COR-L47 (cell line): Measurements from ENCODE around the gene PRR5L.

Experiments
- DNase-seq: peaks from one replicate; lab custom pipeline; 2025; lab: John Stamatoyannopoulos, UW

Gene PRR5L

DNA sequence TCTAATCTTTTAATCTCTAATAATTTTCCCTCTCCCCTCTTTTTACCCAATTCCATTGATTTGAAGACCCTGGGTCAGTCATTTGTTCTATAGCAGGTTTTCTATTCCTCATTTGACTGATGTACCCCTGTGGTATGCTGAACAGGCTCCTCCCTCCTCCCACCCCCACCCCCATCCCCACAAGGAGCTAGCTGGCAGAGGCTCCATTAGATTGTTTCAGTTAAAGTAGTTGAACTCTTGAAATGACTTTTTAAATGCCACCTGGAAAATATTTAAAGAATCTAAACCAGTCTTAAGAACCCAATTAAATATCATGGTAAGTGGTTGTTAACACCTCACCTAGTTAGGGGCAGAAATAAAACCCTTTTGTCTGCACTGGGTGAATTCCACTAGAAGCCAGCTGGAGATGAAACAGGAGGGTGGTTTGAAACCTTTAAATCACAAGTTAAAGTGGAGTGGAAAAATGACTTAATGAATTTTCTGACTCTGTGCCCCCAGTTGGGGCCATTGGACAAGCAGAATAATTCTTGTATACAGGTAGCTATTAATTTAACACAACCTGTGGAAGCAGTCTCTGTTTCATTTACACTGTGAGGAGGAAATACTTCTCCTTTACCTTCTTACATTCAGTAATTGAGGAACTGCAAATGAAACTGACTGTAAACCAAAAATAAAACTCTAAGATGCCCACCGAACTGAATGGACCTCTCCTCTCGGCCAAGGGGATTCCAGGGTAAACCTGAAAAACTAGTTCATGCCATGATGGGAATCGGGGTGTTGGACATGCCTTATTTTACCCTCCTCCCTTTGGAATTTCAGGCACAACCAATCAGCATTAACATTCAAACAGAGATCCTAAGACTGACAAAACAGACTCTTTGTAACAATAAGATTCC lies 30.7 kb downstream of the PRR5L start:
- no peak for DNase-seq

DNA sequence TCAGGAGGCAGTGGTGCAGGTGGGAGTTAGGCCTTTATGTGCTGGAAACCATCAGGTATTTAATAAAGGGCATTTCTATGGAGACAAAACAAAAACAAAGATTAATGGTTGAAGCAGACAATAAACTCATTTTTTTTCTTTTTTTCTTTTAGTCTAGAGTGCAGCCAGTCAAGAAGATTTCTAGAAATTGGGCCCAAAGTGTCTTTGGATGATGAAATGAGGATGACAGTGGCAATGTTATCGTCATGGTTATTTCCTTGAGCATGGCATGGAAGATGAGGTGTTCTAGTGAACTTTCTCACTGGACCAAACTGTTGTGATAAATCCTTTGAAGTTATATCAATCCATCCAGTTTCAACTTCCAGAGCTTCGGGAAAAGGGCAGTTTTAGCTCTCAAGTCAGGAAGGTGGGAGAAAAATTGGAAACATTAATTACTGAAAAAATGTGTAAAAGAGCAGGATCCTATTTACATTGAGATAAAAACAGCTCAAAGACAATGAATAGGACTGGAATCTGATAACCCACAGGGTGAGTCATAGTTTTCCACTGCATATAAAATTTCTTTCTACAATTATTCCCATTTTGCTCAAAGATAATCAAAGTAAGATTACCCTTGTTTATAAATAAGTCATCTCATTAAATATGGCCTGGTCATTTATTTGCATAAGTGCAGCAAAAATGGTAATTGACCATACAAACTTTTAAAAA lies 33.0 kb downstream of the PRR5L start:
- DNase-seq: no peak

DNA sequence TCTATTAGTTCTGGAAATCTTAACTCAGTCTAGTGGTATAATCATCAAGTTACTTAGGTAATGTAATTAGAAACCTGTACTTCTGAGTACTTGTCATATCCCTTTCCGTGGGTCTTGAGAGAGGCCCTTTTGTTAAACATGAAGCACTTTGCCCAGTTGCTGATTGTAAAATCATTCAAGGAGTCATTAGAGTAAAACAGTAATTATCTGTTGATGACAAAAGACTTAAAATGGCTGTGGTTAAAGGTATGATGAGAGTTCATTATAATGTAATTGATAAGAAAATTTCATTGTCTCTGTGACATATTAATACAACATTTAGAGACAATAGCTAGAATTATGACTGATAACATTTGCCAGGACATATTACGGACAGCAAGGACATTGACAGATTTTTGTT lies 34.3 kb downstream of the PRR5L start:
- DNase-seq: no peak

DNA sequence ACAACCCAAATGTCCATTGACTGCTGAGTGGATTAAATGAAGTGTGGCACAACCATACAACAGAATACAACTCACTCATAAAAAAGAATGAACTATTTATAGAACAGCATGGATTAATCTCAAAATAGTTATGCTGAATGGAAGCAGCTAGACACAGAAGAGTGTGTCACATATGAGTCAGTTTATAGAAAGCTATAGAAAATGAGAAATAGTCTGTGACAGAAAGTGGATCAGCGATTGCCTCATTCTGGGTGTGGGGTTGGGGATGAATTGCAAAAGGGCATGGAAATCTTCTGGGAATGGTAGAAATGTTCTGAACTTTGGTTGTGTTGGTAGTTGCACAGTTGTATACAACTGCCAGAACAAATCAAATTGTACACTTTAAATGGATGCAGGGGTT lies 37.4 kb downstream of the PRR5L start:
- no peak for DNase-seq

DNA sequence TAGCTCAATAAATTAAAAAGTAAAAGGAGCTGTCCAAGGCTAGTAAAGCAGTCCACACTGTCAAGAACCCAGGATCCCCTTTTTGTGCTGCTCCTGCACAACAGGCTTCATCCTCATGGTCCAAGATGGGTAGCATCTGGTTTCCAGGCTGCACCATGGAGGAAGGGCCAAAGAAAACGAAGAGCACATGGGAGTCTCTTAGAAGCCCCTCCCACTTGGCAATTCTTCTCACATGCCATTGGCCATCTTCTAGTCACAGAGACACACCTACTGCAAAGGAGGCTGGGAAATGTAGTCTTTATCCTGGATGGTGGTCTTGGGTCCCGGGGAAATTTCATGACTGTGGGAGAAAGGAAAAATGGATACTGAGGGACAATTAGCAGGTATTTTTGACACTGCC lies 37.8 kb downstream of the PRR5L start:
- no peak for DNase-seq

DNA sequence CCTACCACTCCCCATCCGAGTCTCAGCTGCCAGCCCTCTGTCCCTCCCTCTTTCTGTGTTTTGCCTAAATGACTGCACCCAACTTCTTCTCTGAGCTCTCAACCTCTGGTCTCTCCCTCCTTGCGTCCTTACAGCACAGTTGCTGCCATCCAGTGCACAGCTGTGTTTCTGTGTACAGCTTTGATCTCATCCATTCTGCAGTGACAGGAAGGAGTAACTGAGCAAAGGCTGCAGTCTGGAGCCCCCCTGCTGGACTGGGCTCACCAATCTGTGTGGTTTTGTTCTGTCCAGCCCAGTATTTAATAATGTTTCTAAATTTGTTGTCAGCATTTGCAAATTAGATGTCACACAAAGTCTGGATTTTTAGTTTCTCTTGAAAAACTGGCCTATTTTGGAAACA lies 43.8 kb downstream of the PRR5L start:
- DNase-seq: no peak

DNA sequence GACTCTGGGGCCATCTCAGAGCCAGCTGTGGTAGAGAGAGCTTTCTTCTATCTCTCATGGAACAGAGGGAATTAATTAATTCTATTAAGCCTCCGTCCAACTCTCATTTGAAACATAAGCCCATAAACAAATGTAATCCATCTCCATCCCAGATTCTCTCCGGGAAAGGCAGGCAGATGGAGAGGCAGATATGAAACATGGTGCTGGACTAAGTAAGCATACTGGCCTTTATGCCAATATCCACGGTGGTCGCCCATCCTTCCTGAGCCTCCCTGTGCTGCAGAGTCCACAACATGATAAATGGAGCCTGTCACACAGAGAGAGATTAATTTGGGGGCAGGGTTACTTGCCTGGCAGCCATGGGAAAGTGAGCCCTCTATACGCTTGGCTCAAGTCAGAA lies 44.8 kb downstream of the PRR5L start:
- DNase-seq: no peak

DNA sequence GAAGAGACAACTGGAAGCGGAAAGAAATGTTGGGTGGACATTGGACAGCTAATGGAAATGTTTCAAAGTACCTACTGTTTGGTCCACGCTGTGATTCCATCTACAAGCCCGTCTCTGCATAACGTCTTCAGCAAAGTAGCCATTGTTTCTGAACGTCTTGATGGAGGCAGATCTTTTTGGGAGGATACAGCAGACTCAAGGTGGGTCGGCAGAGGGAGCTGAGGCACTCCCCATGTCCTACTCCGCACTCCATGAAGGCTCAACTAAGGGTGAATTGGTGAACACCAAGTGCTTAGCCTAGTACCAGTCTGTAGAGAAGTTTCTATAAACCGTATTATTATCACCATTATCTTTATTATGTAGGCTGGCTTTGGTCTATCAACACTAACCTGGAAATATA lies 45.8 kb downstream of the PRR5L start:
- no peak for DNase-seq

DNA sequence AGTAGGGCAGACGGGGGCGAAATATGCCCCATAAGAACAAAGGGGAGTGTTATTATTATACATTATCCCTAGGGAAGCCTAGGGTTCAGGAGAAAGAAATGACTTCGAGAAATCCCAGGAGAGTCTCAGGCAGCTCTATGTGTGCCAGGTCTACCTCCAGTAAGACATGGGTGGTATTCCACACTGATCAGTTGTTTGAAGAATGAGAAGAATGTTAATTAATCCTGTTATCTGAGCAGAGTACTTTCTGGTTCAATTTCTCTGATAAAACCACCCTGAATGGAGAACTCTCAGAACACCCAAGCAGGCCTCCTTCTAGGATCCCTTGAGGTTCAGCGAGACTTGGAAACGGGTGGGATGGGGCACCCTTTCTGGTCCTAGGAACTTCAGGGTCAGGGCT lies 46.2 kb downstream of the PRR5L start:
- DNase-seq: no peak

DNA sequence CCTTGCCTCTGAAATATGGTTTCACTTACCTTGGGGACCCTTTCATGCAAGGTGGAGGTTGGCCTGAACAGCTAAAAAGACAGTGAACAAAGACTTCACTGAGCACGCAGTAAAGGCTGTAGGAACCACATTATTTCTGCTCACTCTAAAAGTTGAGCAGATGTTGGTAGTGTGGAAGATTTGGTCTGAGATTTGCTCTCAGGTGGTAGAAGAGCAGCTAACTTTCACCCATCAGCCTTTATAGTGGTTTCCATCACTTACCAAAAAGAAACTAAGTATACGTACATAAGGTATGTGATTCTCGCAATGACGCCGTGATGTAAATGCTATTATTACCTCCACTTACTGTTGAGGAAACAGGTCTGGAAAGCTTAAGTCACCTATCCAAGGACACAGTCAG lies 47.3 kb downstream of the PRR5L start:
- DNase-seq: no peak

DNA sequence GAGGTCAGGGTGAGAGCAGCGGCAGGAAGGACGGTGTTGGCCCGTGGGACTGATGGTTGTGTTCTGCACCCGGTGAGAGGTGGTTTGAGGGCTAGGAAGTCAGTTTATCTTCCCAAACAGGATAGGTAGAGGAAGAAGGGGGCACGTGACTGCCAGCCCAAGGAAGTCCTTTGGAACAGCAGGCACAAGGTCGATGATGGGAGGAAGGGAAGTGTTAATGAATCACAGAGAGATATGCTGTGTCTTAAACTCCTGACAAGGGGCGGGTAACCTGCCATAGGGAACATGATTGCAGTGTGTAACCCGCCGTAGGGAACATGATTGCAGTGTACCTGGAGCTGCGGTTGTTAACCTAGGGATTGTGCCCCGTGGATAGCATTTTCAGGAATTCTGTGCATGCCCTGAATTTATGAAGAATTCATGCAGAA lies 49.0 kb downstream of the PRR5L start:
- no peak for DNase-seq

DNA sequence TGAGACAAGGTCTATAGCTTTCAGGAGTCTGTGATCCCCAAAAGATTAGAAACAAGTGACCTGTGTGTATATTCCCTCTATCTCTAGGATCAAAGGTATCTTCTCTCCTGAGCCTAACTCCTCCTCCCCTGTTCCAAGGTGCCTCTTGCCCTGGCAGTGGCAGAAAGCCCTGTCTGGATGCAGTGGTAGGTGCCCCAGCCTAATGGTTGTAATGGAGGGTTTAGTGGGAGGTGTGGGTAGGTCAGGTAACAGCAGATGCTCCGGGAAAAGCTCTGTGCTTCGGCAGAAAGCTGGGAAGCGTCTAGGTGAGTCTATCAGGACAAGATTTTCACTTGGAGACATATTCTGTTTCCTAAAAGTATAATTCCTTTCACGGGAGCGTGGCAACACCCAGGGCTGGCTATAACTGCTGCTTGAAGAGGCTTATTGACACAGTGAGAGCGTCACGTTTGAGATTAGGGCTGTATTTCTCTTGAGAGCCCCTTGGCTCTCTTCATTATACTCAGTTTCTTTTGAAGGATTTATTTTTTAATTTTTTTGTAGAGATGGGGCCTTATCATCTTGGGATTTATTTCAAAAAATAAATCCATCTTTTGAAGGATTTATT lies 49.5 kb downstream of the PRR5L start:
- DNase-seq: no peak

DNA sequence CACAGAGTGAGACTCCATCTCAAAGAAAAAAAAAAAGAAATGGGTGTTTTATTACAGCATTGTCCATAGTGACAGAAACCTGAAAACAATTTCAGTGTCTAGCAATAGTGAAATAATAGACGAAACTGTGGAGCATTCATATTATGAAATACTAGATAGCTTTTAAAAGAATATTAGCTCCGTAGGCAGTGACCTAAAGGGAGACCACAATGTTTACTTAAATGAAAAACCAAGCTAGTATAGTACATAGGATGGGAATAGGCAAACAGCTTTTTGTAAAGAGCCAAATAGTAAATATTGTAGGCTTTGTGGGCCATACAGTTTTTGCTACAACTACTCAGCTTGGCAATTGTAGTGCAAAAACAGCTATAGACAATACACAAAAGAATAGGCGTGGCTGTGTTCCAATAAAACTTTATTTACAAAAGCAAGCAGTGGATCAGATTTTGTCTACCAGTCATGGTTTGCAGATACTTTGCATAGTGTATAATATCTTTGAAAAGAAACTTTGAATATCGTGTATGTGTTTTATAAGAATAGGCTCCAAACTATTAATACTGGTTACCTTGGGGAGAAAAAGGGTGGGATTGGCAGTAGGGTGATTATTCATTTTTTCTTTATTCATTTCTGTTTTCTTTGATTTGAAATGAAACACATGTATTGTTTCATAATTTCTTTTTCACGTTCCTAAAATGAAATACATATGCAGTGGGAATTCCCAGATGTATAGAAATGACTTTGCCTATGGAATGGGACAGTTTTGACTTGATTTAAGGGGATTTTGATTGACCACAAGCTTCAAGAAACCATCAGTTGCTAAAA lies 50.7 kb downstream of the PRR5L start:
- DNase-seq: no peak

DNA sequence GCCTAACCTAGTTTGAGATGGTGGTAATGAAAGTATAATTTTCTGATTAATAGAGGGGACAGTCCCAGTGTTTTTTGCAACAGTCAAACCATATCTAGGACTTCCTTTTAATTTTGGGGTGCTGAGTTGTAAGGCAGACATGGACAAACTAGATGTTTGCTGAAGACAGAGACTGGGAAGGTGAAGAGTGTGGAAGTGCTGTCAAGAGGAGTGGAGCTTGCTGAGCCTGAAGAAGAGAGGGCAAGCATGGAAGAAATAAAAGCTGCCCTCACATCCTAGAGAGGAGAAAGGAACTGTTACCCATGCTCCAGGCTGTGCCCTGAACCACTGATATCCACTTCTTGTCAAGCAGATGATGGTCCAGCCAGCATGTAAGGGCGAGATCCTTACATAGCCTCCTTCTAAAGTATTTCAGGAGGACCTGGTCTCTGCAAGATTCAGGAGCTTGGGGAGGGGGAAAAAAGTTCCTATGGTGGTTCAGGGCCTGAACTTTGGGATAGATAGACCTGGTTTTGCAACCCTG lies 51.4 kb downstream of the PRR5L start:
- DNase-seq: no peak

DNA sequence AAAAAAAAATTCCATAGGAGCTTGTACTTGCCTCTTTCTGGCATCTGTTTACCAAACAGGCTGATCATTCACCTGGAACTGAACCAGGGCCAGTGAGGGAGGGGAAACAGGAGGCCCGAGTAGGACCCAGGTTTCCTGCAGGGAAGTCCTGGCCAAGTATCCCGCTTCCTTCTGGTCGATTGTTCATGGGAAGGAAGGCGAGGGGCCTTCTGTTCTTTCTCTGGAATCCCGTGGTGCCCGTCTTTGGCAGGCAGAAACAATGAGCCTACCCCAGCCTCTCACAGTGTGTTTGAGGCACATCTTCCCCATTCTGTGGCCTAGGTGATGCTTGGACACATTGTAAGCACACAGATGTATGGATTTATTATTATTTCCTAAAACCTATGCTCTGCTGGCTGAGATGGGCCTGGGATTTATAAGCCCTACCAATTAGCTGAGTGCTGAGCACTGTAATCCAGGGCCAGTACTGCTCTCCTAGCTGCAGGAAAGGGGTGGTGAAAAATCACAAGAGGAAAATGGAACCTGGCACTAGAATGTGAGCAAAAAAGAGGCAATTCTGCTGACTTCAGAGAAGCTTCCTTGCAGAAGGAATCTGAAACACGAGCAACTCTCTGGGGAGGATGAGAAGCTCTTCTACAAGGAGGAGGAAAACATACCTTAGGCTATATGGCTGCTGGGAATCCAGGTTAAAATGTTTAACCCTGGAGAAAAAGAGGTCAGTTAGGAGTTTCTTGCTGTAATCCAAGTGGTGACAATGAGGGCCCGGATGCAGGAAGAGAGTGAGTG lies 53.5 kb downstream of the PRR5L start:
- no peak for DNase-seq

DNA sequence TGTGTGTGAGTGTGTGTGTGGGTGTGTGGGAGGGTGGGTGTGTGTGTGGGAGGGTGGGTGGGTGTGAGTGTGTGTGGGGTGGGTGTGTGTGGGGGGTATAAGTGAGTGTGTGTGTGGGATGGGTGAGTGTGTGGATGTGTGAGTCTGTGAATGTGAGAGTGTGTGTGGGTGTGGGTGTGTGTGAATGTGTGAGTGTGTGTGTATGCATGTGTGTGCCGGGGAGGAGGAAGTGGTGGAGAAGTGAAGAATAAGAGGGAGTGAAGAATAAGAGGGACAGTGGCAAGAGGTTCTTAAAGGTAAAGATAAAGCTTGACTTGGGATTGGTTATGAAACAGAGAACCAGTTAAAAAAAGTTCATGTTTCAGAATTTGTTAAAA lies 54.0 kb downstream of the PRR5L start:
- DNase-seq: no peak

DNA sequence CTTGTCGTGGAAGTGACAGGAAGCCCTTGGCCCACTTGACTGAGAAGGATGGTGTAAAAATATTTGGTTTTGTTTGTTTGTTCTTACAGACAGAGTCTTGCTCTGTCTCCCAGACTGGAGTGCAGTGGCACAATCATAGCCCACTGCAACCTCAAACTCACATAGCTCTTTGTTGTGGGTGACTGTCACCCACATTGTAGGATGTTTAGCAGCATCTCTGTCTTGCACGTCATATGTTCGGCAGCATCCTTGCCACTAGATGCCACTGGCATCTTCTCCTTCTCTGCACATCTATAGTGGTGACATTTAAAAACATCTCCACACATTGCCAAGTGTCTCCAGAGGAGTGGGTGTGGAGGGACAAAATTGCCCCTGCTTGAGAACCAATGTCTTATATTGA lies 56.8 kb downstream of the PRR5L start:
- DNase-seq: no peak

DNA sequence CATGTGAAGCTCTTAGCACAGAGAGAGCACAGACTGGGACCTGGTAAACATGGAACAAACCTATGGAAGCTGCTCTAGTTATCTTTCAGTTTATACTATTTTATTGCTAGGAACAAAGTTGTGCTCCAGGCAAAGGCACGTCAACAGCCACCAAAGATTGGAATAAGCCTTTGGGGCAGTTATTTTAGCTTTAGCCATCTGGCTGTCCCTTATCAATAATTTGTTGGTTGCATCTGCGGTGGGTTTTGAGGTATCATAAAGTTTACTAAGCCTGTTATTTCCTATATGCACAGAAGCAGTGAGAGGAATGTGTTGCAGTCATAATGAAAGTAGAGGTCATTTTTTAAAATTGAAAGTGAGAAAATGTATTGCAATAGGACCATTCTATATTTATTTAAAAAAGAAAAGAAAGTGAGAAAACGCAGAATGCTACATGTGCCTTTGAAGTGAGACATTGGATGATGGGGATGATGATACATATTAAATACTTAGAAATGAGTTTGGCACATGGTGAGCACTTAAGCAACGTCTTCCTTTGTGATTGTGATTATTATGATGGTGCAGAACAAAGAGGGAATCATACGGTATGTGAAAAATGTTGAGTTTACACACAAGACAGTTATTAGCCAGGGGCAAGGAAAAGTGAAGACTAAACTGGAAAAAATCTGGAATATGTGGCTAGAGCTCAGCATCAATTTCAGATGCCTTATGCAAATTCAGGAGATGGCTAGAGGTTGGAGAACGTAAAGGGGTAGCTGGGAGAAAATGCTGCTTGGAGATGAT lies 58.3 kb downstream of the PRR5L start:
- no peak for DNase-seq

DNA sequence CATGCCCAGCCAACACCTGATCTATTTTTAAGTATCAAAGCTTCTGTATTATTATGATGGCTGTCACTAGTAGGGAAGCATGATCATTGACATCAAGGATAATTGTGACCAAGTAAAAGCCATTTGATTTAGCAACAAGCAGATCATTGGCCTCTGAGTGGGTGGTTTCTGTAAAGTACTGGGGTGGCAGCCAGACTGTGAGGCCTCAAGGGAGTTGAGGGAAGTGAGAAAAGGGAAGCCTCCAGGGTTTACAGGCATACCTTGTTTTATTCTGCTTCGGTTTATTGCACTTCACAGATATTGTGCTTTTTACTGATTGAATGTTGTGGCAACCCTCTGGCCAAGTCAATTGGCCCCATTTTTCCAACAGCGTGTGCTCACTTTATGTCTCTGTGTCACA lies 60.1 kb downstream of the PRR5L start:
- DNase-seq: no peak

DNA sequence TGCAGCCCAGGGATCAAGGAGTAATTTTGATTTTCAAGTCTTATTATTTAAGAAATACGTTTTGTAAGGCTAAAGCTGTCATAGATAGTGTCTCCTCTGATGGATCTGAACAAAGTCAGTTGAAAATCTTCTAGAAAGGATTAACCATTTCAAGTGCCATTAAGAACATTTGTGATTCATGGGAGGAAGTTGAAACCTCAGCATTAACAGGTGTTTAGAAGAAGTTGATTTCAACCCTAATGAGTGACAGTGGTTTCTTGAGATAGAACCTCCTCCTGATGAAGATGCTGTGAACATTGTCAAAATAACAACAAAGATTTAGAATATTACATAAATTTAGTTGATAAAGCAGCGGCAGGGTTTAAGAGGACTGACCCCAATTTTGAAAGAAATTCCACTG lies 61.7 kb downstream of the PRR5L start:
- DNase-seq: no peak
